T1000 (cell line): ENCODE results near the gene PRR33.

ENCODE experiments used
- DNase-seq: peaks from one replicate; lab custom pipeline; 2025; ENCODE audit warnings: mixed read lengths; lab: John Stamatoyannopoulos, UW

The PRR33 gene

DNA sequence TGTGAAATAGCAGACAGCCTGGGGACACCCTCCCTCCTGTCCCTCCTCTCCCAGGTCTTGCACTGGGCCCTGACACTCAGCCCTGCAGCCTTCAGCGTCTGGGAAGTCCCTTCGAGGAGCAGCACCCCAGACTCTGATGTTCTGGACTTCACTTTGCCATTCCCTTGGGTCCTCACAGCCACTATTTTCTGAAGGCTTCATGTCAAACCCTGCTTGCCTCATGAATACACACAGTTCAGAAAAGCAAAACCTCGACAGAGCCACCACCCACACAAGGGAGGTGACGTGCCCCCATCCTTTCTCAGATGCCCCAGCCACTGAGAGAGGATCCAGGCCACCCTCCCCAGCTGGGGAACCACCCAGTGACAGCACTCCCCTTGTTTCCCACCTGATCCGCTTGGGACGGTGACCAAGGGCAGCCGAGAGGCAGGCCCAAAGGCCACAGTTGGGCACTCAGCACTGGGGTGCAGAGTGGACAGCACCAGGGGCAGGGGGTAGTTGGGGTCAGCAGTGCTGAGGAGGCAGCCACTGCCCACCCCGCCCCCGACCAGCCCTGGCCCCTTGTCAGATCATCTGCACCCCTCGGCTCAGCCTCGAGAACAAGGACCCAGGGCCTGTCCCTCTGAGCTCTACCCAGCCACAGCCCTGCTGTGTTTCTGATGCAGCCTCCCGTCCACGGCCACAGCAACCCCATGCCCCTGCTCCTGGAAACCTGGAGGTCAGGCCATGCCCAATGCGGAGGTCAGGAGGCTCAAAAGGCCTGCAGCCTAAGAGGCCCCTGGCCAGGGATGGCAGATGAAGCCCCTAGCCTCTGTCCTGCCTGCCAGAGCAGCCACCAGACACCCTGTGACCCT, 24.7 kb upstream of the PRR33 start:
- DNase-seq, result no peak

GRCh38 chr11:1915795-1916131, 24.1 kb upstream of the PRR33 start:
- DNase-seq, result no peak

DNA sequence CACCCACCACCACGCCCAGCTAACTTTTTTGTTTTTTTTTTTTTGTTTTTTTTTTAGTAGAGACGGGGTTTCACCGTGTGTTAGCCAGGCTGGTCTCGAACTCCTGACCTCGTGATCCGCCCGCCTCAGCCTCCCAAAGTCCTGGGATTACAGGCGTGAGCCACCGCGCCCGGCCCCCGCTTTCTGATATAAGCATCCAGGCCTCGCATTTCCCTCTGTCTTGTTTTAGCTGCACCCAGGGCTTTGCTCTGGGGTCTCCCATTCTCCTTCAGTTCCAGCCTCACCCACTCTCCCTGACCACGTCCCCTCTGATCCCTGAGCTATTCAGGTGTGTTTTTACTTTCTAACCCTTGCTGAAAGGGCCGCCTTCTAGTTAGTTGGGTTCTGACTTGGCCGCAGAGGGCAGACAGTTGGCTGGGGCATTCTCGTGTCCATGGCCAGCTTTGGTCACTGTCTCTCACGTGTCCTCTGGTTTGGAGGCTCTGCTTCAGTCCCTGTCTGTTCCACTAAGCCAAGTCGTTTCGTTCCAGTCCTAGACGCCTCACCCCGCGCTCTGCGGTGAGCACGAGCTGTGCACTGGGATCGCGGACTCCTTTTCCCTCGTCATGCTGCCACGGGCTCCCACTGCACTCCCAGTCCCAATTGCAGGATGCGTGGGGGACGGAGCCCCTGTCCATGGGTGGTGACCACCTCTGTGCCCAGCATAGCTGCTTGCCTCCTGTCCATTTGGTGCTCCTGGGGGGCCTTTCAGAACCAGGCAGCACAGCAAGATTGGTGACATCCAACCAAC, 21.8 kb upstream of the PRR33 start:
- DNase-seq, result no peak

DNA sequence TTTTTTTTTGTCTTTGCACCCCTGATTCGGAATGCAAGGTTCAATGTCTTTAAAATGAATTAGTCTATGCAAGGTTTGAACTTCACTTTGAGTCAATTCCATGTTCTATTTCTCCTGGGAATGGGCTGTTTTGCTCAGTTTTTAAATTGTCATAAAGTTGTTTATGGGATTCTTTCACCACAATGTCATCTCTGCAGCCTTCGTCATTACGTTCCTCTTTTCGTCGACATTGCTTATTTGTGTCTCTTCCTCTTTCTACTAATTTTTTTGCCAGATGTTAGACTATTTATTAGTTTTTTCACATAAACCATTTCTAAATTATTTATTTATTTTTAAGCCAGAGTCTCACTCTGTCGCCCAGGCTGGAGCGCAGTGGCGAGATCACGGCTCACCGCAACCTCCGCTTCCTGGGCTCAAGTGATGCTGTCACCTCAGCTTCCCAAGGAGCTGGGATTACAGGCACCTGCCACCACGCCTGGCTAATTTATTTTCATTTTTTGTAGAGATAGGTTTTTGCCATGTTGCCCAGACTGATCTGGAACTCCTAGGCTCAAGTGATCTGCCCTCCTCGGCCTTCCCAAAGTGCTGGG, 20.7 kb upstream of the PRR33 start:
- no peak for DNase-seq

GRCh38 chr11:1909524-1909923, 17.8 kb upstream of the PRR33 start:
- no peak for DNase-seq

DNA sequence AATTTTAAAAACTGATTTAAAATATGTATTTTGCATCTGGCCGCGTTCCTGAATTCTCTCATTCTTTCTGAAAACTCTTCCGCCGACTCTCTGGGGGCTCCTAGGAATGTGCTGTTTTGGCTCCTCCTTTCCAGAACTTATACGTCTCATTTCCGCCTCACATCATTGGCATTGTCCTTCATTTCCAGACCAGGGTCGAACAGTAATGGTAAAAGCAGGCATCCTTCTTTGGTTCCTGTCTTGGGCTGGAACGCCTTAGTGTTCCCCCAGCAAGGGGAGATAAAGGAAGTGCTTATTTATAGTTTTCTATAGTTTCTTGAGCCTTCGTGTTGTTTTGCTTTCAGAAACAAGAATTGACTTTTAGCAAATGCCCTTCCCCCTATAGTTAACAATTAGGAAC, 16.9 kb upstream of the PRR33 start:
- no peak for DNase-seq

DNA sequence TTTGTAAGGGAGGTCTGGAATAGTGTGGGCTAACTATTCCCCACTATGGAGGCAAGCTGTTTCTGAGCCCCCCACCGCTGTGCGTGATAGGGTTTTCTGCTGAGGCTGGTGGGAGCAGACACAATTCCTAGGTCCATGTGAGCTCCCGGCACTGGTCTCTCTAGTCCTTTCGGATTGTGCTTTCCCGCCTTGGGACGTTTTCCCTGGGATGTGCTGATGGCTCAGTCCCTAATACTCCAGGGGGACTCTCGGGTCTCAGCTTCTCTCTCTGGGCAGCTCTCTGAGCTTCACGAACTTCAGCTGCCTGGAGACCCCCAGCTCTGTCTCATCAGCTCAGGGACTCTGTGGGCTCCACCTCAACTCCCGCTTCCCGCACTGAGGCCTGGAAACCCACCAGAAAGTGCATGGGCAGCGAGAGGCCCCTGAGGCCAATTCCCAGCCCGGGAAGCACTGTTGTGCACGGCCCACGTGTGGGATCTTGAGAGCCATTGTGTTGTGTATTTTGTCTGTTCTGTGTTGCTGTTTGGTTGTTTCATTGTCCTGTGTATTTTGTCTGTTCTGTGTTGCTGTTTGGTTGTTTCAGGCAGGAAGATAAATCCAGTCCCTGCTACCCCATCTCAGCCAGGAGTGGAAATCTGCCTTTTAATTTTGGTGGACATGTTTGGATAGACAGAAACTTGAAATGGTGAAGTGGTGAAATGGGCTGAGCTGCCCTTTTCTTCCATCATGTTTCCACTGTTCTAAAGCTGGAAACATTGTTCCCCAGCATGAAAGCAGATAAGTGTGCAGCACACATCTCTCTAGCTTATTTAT, 15.1 kb upstream of the PRR33 start:
- no peak for DNase-seq

DNA sequence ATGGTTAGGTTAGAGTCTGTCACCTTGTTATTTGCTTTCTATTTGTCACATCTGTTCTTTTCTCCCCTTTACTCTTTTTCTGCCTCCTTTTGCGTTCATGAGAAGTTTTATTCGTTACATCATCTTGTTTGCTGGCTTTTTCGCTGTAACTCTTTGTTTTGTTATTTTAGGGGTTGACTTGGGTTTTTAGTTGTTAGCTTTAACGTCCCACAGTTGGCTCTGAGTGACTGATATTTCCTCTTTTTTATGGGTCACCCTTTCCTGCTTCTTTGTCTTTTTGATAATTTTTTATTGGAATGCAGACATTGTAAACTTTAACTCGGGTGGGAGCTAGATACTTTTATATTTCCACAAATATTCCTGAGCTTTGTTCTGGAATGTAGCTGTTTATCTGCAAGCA, 14.5 kb upstream of the PRR33 start:
- no peak for DNase-seq

GRCh38 chr11:1899686-1900085, 8.0 kb upstream of the PRR33 start:
- DNase-seq, result no peak

GRCh38 chr11:1899090-1899489, 7.4 kb upstream of the PRR33 start:
- DNase-seq, result no peak

DNA sequence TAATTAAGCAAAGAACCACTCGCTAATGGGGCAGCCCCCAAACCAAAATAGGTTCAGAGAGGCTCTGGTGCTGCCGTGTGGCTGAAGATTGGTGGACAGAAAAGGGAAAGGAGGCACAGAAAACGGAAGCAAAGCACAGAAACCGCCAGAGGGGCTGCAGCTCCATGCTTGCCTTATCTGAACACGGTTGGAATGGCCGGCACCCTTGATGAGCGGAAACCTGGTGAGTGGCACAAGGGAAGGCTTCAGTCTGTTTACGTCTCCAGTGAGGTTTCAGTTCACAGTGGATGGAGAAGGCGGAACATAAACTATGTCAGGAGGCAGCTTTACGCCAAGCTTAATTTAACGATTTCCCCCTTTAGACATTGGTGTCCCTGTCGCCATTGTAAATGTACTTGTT, 5.2 kb upstream of the PRR33 start:
- no peak for DNase-seq

DNA sequence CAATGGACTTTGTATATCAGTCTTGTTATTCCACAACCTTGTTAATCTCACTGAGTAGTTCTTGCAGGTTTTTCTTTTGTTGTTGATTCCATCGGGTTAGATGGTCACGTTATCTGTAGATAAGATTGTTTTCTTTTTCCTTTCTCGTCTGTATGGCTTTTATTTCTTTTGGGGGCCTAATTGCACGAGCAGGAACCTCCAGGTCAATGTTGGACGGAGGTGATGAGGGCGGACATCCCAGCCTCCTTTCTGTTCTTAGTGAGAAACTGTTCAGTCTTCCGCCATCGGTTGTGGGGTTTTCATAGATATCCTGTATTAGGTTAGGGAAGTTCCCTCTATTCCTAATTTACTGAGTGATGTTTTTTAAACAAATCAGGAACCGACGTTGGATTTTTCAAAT, 4.8 kb upstream of the PRR33 start:
- DNase-seq, result no peak

DNA sequence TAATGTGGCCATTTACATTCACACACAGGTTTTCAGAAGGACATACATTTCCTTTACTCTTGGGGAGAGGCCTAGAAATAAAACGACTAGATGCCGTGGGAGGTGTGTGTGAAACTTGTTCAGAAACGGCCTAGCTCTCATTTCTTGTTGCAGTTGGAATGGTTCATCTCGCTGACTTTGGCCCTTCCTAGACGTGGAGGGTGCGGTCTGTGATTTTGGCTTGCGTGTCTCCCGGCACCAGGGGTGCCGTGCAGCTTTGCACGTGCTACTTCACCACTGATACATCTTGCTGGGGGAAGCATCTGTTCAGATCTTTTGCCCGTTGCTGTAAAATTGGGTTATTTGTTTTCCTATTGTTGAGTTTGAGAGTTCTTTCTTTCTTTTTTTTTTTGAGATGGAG, 3.1 kb upstream of the PRR33 start:
- no peak for DNase-seq

GRCh38 chr11:1893581-1894359, 2.1 kb upstream of the PRR33 start:
- DNase-seq, result no peak

GRCh38 chr11:1892558-1892957, 863 bp upstream of the PRR33 start:
- no peak for DNase-seq

DNA sequence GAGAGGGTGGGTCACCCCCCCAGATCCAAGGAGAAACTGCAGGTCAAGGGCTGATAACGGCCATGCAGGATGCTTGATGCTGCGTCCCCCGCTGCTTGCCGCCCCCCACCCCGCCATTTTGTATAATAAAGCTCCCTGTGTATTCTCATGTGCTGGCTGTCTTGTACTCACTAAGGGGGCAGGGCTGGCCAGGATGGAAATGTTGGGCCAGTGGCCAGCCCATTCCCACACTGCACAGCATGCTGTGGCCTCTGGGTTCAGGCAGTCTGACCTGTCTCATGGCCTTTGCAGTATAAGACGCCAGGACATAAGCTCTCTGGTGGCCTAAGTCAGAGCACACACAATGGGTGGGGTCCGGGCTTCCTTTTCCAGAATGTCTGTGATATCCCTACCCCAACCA, 421 bp upstream of the PRR33 start:
- no peak for DNase-seq

DNA sequence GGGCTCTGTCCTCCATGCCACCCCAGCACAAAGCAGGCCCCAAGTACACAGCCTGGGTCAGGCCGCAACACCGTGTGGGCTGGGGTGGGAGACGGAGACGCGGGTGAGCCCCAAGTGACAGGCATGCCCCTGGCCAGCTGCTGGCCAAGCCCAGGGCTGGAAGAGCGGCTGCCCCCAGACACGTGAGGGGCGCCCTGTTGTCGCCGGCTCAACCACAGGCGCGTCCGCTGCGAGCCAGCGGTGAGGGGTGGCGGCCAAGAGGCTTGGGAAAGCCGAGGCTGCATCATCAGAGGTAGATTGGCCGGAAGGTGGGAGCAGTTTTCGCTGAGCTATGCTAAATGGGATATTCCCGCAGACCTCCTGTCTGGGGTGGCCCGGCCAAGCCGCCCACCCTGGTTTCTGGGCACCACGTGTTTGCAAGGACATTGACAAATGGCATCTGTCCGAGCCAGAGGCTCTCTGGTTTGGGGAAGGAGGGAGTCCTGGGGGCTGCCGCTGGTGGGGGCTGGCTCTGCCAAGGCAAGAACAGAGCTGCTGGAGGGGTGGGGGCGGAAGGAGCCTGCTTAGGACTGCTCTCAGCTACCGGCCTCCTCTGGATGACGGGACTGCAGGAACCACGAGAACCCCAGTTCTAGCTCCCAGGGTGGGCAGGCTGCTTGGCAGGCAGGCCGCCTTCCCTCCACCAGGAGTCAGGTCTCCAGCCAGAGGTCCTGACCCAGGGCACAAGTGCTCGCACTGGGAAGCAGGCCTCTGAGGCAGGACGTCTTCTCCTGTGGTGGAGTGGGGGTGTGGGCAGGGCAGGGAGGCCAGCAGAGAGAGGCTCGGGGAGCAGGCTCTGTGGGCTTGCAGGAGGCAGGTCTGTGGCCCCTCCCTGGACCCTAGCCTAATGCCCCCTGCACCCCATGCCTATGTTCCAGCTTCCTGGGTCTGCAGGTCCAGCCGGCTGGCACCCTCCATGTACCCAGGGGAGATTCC, 552 bp downstream of the PRR33 start:
- DNase-seq, result no peak

DNA sequence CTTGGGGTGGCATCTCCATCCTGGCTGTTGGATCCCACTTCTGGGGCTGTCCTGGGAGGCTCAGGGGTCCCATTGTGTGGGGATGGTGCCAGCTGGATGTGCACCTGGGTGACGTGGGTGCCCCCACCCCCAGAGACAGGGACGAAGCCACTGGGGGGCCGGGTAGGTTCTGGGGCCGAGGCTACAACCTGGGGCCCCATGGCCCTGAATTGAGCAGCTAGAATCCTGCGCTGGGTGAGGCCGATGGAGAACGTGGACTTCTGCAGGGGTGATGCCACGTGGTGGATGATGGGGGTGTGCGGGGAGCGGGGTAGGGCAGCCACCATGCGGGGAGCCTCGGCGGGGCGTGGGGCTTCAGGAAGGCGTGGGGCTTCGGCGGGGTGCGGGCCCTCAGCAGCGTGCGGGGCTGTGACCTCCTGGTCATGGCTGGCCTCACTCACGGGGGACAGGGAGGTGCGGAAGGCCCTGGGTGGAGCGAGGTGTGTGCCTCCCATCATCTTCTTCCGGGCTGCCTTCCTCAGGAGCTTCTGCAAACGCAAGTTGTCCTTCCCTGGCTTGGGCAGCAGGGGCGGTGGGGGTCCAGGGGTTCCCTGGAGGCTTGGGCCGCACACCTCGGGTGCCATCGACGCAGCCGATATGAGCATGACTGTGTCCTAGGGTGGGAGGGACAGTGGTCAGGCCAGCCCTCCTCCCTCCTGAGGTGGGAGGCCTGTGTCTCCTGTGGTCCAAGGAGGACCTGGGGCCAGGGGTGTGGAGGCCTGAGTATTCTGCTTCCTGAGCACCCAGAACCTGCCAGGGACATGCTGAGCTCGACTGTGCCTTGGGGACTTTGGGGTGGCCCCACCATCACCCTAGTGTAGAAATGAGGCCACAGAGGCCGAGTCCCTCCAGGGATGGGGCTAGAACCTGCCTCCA, 1.5 kb downstream of the PRR33 start:
- no peak for DNase-seq

DNA sequence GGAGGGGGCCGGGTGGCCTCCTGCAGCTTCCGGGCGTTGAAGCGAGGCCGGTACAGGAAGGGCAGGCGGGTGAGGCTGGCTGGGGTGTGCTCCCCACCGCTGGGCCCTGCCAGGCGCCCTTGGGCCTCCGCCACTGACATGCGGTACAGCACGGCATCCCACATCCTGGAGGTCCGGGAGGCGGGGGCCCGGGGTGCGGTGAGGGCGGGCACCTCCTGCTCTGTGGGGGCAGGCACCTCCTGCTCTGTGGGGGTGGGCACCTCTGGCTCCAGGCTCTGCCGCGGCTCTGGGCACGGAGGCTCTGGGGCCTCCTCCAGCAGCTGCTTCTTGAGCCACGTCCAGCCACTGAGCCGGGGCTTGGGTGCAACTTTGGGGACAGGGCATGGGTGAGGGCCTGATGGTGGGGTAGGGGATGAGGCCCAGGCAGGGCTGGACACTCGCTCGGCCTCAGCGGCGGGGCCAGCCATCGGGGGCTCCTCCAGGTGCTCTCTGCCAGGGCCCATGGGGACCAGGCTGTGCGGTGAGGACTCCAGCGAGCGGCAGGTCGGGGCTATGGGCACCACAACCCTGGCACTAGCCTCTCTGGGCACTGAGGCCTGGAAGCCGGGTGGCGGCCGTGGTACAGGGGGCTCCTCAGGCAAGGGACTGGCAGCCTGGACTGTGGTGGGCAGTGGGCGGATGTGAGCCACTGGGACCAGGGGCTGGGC, 2.3 kb downstream of the PRR33 start:
- no peak for DNase-seq
